Measurements from ENCODE around the gene SCN3A.

The SCN3A gene

GRCh38 chr2:165064743-165065142 is 139.1 kb downstream of the SCN3A start:
- no peak overlapping the region for H3K4me3 ChIP-seq (ENCODE audit: low read length)
- no peak for TF ChIP-seq CTCF (IDR thresholded peaks at IDR 0.05; ENCODE audit: insufficient read depth, low read depth, low read length, missing control alignments)
- peak; percentile 24 for DNase-seq (ENCODE audit: low read depth)

GRCh38 chr2:165060411-165060810 is 143.4 kb downstream of the SCN3A start:
- no peak overlapping the region for H3K4me3 ChIP-seq (ENCODE audit: low read length)
- DNase-seq (ENCODE audit: low read depth): no peak
- TF ChIP-seq CTCF (IDR thresholded peaks at IDR 0.05; ENCODE audit: insufficient read depth, low read depth, low read length, missing control alignments): no peak

GRCh38 chr2:165058476-165059265 is 145.2 kb downstream of the SCN3A start:
- no peak for TF ChIP-seq CTCF (IDR thresholded peaks at IDR 0.05; ENCODE audit: insufficient read depth, low read depth, low read length, missing control alignments)
- DNase-seq (ENCODE audit: low read depth): no peak
- no peak overlapping the region for H3K4me3 ChIP-seq (ENCODE audit: low read length)

- TF ChIP-seq CTCF (IDR thresholded peaks at IDR 0.05; ENCODE audit: insufficient read depth, low read depth, low read length, missing control alignments): no peak
- no peak overlapping the region for H3K4me3 ChIP-seq (ENCODE audit: low read length)
- no peak for DNase-seq (ENCODE audit: low read depth)
Measured at GRCh38 chr2:165057931-165058330, 145.9 kb downstream of the SCN3A start.

DNA sequence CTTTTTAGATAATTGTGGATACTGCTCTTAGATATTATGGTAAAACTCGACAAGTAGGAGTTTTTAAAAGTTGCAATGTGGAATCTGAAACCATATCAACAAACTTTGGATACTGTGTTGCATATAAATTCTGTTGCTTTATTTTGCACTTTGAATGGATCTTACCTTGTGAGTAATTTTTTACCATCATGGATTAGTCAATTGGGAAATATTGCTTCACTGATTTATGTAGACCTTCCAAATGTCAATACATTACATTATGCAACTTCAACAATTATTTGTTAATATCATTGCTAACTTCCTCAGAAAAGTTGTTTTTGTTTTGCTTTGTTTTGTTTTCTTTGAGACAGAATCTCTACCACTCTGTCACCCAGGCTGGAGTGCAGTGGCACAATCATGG is 146.5 kb downstream of the SCN3A start:
- DNase-seq (ENCODE audit: low read depth): no peak
- no peak overlapping the region for H3K4me3 ChIP-seq (ENCODE audit: low read length)
- TF ChIP-seq CTCF (IDR thresholded peaks at IDR 0.05; ENCODE audit: insufficient read depth, low read depth, low read length, missing control alignments): no peak

- DNase-seq (ENCODE audit: low read depth): peak; percentile 17
- no peak overlapping the region for H3K4me3 ChIP-seq (ENCODE audit: low read length)
- no peak for TF ChIP-seq CTCF (IDR thresholded peaks at IDR 0.05; ENCODE audit: insufficient read depth, low read depth, low read length, missing control alignments)
Measured at GRCh38 chr2:165056564-165056963, 147.3 kb downstream of the SCN3A start.
